Activated naive CD8-positive, alpha-beta T cell treated with anti-CD3 and anti-CD28 coated beads for 36 hours (primary cell): ENCODE measurements around the gene MAP3K5. TPM values are rescaled to one million over a fixed set of nuclear protein-coding genes. Genes with fewer than 3 reads are reported as not detected.

ENCODE experiments used
- DNase-seq: peaks from one replicate; pipeline ENCODE4 v3.0.0; 2021
- H3K27ac Mint-ChIP-seq: one replicate; pipeline ENCODE4 v1.8.0; 2022; ENCODE audit warnings: mild to moderate bottlenecking, moderate library complexity, mixed read lengths
- H3K27me3 Mint-ChIP-seq: one replicate; pipeline ENCODE4 v1.8.0; 2022; ENCODE audit warnings: mild to moderate bottlenecking, mixed read lengths
- H3K36me3 Mint-ChIP-seq: one replicate; pipeline ENCODE4 v1.8.0; 2021; ENCODE audit warnings: mild to moderate bottlenecking, mixed read lengths
- H3K4me1 Mint-ChIP-seq: one replicate; pipeline ENCODE4 v1.8.0; 2021; ENCODE audit warnings: mixed read lengths
- H3K4me3 Mint-ChIP-seq: one replicate; pipeline ENCODE4 v1.8.0; 2022; ENCODE audit warnings: mild to moderate bottlenecking, moderate library complexity, mixed read lengths
- H3K9me3 Mint-ChIP-seq: one replicate; pipeline ENCODE4 v1.8.0; 2022; ENCODE audit warnings: mixed read lengths
- total RNA-seq, 2 experiments: library from RNA; stranded (reverse); gene quantifications; one replicate each; pipeline ENCODE4 v1.2.3, GENCODE V29; 2021

The MAP3K5 gene
- total RNA-seq, 2 experiments from 2014 or later, result 3.5 to 3.9 TPM

GRCh38 chr6:136751522-136751956 lies 40.7 kb downstream of the MAP3K5 start:
- H3K9me3 Mint-ChIP-seq, result no peaks in the 10 kb centered on the region
- H3K4me3 Mint-ChIP-seq, result no peak overlapping the region
- H3K4me1 Mint-ChIP-seq, result peaks cover 46% of the 10 kb centered on the region
- no peak for DNase-seq
- peak overlapping the region; percentile 19 for H3K27ac Mint-ChIP-seq
- no peaks in the 10 kb centered on the region for H3K36me3 Mint-ChIP-seq
- H3K27me3 Mint-ChIP-seq, result no peaks in the 10 kb centered on the region

DNA sequence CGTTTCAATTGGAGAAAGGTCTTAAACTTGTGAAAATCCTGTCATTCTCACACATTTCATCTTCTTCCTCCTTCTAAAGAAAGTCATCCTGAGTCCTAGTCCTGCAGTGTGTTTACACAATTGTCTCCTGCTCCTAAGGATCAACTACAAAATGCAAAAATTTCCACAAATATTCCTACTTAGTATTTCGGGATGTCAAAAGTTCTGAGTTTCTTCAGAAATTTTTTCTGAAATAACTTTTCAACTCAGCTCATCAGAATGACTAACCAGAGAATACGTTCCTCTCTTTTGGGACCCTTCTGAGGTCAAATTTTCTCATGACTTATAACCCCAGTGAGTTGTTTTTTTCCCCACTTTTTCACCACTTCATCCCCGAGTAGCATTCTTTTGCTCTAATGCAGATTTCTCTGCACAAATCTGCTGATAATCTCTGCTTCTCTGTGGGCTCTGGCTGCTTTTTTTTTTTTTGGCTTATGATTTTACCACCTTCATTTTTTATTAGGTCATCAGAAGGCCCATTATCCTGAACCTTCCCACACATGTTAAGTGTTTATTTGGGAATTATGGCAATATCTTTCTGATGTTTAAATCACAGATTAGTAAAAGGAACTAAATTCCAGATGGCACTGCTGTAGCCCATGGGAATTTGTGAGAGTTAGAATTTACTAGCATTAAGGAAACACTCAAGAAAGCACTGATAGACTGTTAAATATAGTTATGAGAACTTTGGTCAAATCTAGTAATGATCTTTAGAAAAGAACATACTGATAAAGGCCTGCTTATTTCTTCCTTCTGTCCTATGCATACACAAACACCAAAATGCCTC lies 41.4 kb downstream of the MAP3K5 start:
- H3K9me3 Mint-ChIP-seq, result no peaks in the 10 kb centered on the region
- no peak overlapping the region for H3K4me3 Mint-ChIP-seq
- H3K27me3 Mint-ChIP-seq, result no peaks in the 10 kb centered on the region
- peak overlapping the region; percentile 19 for H3K27ac Mint-ChIP-seq
- H3K36me3 Mint-ChIP-seq, result no peaks in the 10 kb centered on the region
- peaks cover 47% of the 10 kb centered on the region for H3K4me1 Mint-ChIP-seq
- no peak for DNase-seq

DNA sequence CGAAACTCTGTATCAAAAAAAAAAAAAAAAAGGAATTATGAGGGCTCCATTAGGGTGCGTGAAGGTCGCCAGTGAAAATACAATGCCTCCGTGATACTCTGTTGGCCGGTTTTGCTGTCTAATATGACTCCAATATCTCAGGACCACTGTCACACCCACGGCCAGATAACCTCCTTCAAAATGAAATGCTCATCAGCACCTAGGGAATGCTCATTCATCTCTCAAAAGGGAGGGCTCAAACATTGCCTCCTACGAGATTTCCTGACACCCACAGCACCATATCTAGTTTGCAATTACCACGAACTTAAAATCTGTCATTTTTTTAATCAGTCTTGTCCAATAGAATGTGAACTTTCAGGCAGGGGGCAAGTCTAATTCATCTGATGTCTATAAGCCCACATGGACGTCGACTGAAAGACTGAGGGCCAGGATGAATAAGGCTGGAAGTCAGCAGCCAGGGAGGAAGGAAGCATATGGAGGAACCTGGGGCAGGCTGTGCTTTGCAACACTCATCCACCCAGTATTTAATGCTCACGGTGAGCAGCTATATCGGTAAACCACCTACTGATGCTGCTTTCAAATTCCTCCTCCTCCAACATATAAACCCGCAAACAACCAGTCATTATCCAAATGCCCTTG lies 42.8 kb downstream of the MAP3K5 start:
- Mint-ChIP-seq H3K4me3 (no peak overlapping the region), H3K9me3 (no peaks in the 10 kb centered on the region), H3K4me1 (peaks cover 44% of the 10 kb centered on the region), H3K27ac (no peak overlapping the region), H3K36me3 (no peaks in the 10 kb centered on the region), H3K27me3 (no peaks in the 10 kb centered on the region)
- DNase-seq, result no peak

DNA sequence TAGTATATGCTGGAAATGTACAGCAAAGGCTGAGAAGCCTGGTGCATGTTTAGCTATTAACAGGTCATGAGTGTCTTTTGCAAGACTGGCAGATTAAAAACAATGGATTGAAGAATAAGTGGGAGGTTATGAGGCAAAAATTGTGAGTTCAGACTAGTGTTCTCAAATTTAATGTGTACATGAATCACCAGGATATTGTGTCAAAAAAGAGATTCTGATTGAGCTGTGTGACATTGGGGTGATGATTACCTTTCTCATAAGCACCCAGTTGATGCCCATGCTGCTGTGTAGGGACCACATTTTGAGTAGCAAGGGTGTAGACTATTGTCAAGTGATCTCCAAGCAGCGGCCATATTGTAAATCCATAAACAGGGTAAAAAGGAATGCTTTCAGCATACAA lies 44.8 kb downstream of the MAP3K5 start:
- no peak overlapping the region for H3K4me3 Mint-ChIP-seq
- H3K36me3 Mint-ChIP-seq, result no peaks in the 10 kb centered on the region
- H3K27ac Mint-ChIP-seq, result no peak overlapping the region
- no peak for DNase-seq
- no peaks in the 10 kb centered on the region for H3K9me3 Mint-ChIP-seq
- H3K27me3 Mint-ChIP-seq, result no peaks in the 10 kb centered on the region
- H3K4me1 Mint-ChIP-seq, result peaks cover 27% of the 10 kb centered on the region

- Mint-ChIP-seq H3K4me1 (peaks cover 7% of the 10 kb centered on the region), H3K27ac (no peak overlapping the region), H3K27me3 (no peaks in the 10 kb centered on the region), H3K36me3 (no peaks in the 10 kb centered on the region), H3K9me3 (no peaks in the 10 kb centered on the region), H3K4me3 (no peak overlapping the region)
- no peak for DNase-seq
Measured at GRCh38 chr6:136745300-136745699, 47.0 kb downstream of the MAP3K5 start.

GRCh38 chr6:136744889-136745288 lies 47.4 kb downstream of the MAP3K5 start:
- Mint-ChIP-seq H3K9me3 (no peaks in the 10 kb centered on the region), H3K4me3 (no peak overlapping the region), H3K27ac (no peak overlapping the region), H3K36me3 (no peaks in the 10 kb centered on the region), H3K27me3 (no peaks in the 10 kb centered on the region), H3K4me1 (peaks cover 5% of the 10 kb centered on the region)
- no peak for DNase-seq

GRCh38 chr6:136742125-136742524 lies 50.2 kb downstream of the MAP3K5 start:
- Mint-ChIP-seq H3K4me1 (peaks cover 7% of the 10 kb centered on the region), H3K36me3 (no peaks in the 10 kb centered on the region), H3K27ac (no peak overlapping the region), H3K27me3 (no peaks in the 10 kb centered on the region), H3K9me3 (no peaks in the 10 kb centered on the region), H3K4me3 (no peak overlapping the region)
- DNase-seq, result no peak

- Mint-ChIP-seq H3K9me3 (no peaks in the 10 kb centered on the region), H3K27me3 (no peaks in the 10 kb centered on the region), H3K36me3 (no peaks in the 10 kb centered on the region), H3K4me1 (peaks cover 5% of the 10 kb centered on the region), H3K27ac (no peak overlapping the region), H3K4me3 (no peak overlapping the region)
- no peak for DNase-seq
Measured at GRCh38 chr6:136740050-136740974, 52.0 kb downstream of the MAP3K5 start.

GRCh38 chr6:136739501-136739900 lies 52.8 kb downstream of the MAP3K5 start:
- Mint-ChIP-seq H3K27ac (no peak overlapping the region), H3K4me1 (peaks cover 5% of the 10 kb centered on the region), H3K27me3 (no peaks in the 10 kb centered on the region), H3K36me3 (no peaks in the 10 kb centered on the region), H3K9me3 (no peaks in the 10 kb centered on the region), H3K4me3 (no peak overlapping the region)
- DNase-seq, result no peak

GRCh38 chr6:136739071-136739470 lies 53.2 kb downstream of the MAP3K5 start:
- H3K4me3 Mint-ChIP-seq, result no peak overlapping the region
- no peaks in the 10 kb centered on the region for H3K27me3 Mint-ChIP-seq
- no peaks in the 10 kb centered on the region for H3K36me3 Mint-ChIP-seq
- H3K27ac Mint-ChIP-seq, result no peak overlapping the region
- DNase-seq, result no peak
- H3K4me1 Mint-ChIP-seq, result peaks cover 5% of the 10 kb centered on the region
- H3K9me3 Mint-ChIP-seq, result no peaks in the 10 kb centered on the region

- Mint-ChIP-seq H3K4me1 (peaks cover 5% of the 10 kb centered on the region), H3K36me3 (no peaks in the 10 kb centered on the region), H3K4me3 (no peak overlapping the region), H3K9me3 (no peaks in the 10 kb centered on the region), H3K27me3 (no peaks in the 10 kb centered on the region), H3K27ac (no peak overlapping the region)
- no peak for DNase-seq
Measured at GRCh38 chr6:136738692-136739057, 53.6 kb downstream of the MAP3K5 start.

- Mint-ChIP-seq H3K27me3 (no peaks in the 10 kb centered on the region), H3K27ac (no peak overlapping the region), H3K36me3 (no peaks in the 10 kb centered on the region), H3K9me3 (no peaks in the 10 kb centered on the region), H3K4me1 (peaks cover 5% of the 10 kb centered on the region), H3K4me3 (no peak overlapping the region)
- DNase-seq, result no peak
Measured at GRCh38 chr6:136737871-136738691, 54.2 kb downstream of the MAP3K5 start.

DNA sequence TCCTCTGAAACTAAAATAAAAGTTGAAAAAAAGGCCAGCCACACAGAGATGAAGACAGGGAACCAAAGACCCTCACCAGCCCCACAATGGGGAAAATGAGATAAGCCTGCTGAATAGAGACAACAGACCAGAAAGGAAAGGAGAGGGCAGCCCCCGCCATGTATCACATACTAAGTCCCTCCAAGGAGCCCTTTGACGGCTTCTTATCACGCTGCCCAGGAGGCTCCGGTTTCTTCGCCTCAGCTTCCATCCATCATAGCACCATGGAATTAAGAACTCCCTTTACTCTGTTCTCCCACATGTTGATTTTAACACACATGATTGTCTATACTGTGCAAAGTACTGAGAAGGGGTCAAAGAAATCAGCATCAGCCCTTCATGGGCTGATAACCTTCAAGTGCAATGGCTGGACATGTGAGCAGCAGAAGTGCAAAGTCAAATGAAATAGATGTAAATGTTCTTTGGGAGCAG lies 54.9 kb downstream of the MAP3K5 start:
- Mint-ChIP-seq H3K36me3 (no peaks in the 10 kb centered on the region), H3K9me3 (no peaks in the 10 kb centered on the region), H3K27me3 (no peaks in the 10 kb centered on the region), H3K4me3 (no peak overlapping the region), H3K4me1 (peaks cover 5% of the 10 kb centered on the region), H3K27ac (no peak overlapping the region)
- no peak for DNase-seq

DNA sequence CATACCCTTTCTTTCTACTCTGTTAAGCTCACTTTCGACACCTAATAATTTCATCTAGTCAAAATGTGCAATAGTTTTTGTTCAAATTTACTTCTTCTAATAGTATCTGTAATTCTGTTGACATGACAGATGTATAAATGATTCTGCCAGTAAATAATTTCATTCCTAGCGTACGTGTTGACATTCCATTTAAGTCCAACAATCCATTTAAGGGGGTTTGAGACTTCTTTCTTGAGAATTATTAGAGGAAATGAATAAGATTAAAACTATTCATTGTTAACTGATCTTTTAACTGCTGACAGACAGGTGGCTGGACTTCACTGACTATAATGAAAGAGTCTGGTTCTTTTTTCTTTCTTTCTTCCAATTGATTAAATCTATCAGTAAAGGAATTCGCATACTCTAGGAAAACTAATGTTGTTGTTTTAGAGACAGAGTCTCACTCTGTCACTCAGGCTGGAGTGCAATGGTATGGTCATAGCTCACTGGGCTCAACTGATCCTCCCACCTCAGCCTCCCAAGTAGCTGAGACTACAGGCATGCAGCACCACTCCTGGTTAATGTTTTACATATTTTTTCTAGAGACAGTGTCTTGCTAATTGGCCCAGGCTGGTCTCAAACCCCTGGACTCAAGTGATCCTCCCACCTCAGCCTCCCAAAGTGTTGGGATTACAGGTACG lies 55.9 kb downstream of the MAP3K5 start:
- H3K36me3 Mint-ChIP-seq, result no peaks in the 10 kb centered on the region
- no peak overlapping the region for H3K4me3 Mint-ChIP-seq
- peaks cover 5% of the 10 kb centered on the region for H3K4me1 Mint-ChIP-seq
- H3K27me3 Mint-ChIP-seq, result no peaks in the 10 kb centered on the region
- no peak for DNase-seq
- no peak overlapping the region for H3K27ac Mint-ChIP-seq
- no peaks in the 10 kb centered on the region for H3K9me3 Mint-ChIP-seq
